ENCODE data around the gene GABRG2.

Gene GABRG2

DNA sequence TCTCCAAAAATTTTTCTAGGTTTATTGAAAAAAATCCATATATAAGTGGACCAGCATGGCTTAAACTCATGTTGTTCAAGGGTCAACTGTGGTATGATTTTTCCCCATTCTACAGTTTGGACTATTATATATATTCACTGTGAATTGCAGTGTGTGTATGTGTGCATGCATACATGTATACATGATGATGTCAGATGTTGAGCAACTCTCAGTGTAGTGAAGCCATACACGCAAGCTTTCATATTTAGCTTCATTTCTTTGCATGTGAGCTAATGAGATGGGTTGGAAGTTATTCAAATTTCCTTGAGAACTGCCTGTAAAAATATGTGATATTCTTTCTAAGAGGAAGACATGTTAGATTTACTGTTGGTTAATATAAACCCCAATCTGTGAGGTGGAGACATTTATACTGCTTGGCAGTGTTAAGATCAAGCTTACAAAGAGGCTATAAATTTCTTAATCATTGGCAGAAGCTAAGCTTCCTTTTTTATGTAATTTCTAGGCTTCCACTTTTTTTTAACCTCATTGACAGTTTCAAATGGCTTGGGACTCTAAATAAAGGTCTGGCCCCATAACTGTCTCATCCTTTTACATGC, 134.8 kb downstream of the GABRG2 start:
- H3K36me3 ChIP-seq (ENCODE audit: control insufficient read depth, insufficient read depth, low read length), result no peaks in the 10 kb centered on the region
- no peaks in the 10 kb centered on the region for H3K4me1 ChIP-seq (ENCODE audit: control insufficient read depth, insufficient read depth, low read length)
- no peak overlapping the region for H3K9ac ChIP-seq (ENCODE audit: low read length)
- no peaks in the 10 kb centered on the region for H3K27me3 ChIP-seq (ENCODE audit: control insufficient read depth, insufficient read depth, low read length)
- H3K27ac ChIP-seq (ENCODE audit: low read depth, low read length), result no peak overlapping the region
- H3K4me3 ChIP-seq (ENCODE audit: low read length), result no peak overlapping the region

Data from rectal smooth muscle tissue (tissue), 1 donor.